Astrocyte (in vitro differentiated cells and primary cell): ENCODE measurements around the gene S100A12. TPM values are rescaled to one million over a fixed set of nuclear protein-coding genes. Genes with fewer than 3 reads are reported as not detected.

Experiments used
- DNase-seq: peaks from one replicate; pipeline ENCODE4 v3.0.0-alpha.2; 2010; ENCODE audit warnings: low read depth
- FAIRE-seq: peaks from 2 replicates; lab custom pipeline; 2011; peaks lifted over from hg19 to GRCh38; lab: Jason Lieb, UNC
- H2AFZ ChIP-seq: 2 replicates; pipeline ENCODE4 v1.6.0; 2012; ENCODE audit warnings: low read depth, low read length, inconsistent platforms
- H3K27ac ChIP-seq: 2 replicates; pipeline ENCODE4 v1.5.1; 2011; ENCODE audit warnings: low read depth, low read length, inconsistent platforms
- H3K27me3 ChIP-seq: 2 replicates; pipeline ENCODE4 v1.6.0; 2011; ENCODE audit warnings: low read length, inconsistent platforms; ENCODE audit not compliant: insufficient read depth
- H3K36me3 ChIP-seq: 2 replicates; pipeline ENCODE4 v1.5.1; 2011; ENCODE audit warnings: low read length, inconsistent platforms; ENCODE audit not compliant: insufficient read depth
- H3K4me1 ChIP-seq: 2 replicates; pipeline ENCODE4 v1.5.1; 2011; ENCODE audit warnings: low read length, inconsistent platforms; ENCODE audit not compliant: insufficient read depth
- H3K4me2 ChIP-seq: 2 replicates; pipeline ENCODE4 v1.6.0; 2012; ENCODE audit warnings: low read length, inconsistent platforms
- H3K4me3 ChIP-seq: 2 replicates; pipeline ENCODE4 v1.5.1; 2011; ENCODE audit warnings: low read depth, mild to moderate bottlenecking, low read length, inconsistent platforms; ENCODE audit not compliant: insufficient read depth
- H3K79me2 ChIP-seq: 2 replicates; pipeline ENCODE4 v1.6.0; 2012; ENCODE audit warnings: mild to moderate bottlenecking, low read length, inconsistent platforms; ENCODE audit not compliant: insufficient read depth
- H3K9ac ChIP-seq: 2 replicates; pipeline ENCODE4 v1.6.0; 2012; ENCODE audit warnings: mild to moderate bottlenecking, low read length, inconsistent platforms
- H3K9me3 ChIP-seq: 2 replicates; pipeline ENCODE4 v1.5.1; 2012; ENCODE audit warnings: low read depth, mild to moderate bottlenecking, low read length, inconsistent platforms; ENCODE audit not compliant: insufficient read depth
- H4K20me1 ChIP-seq: 2 replicates; pipeline ENCODE4 v1.6.0; 2012; ENCODE audit warnings: low read length, inconsistent platforms; ENCODE audit not compliant: insufficient read depth
- H3K27ac Mint-ChIP-seq: one replicate; pipeline ENCODE4 v1.8.0; 2021; ENCODE audit warnings: mild to moderate bottlenecking, mixed read lengths; ENCODE audit not compliant: unreplicated experiment
- H3K27me3 Mint-ChIP-seq: one replicate; pipeline ENCODE4 v1.8.0; 2021; ENCODE audit warnings: low read depth, mixed read lengths; ENCODE audit not compliant: unreplicated experiment
- H3K36me3 Mint-ChIP-seq: one replicate; pipeline ENCODE4 v1.8.0; 2021; ENCODE audit warnings: low read depth, mixed read lengths; ENCODE audit not compliant: unreplicated experiment
- H3K4me1 Mint-ChIP-seq: one replicate; pipeline ENCODE4 v1.8.0; 2021; ENCODE audit warnings: low read depth, mixed read lengths; ENCODE audit not compliant: unreplicated experiment
- H3K4me3 Mint-ChIP-seq: one replicate; pipeline ENCODE4 v1.8.0; 2021; ENCODE audit warnings: mild to moderate bottlenecking, moderate library complexity, mixed read lengths; ENCODE audit not compliant: unreplicated experiment
- H3K9me3 Mint-ChIP-seq: one replicate; pipeline ENCODE4 v1.8.0; 2021; ENCODE audit warnings: mild to moderate bottlenecking, mixed read lengths; ENCODE audit not compliant: unreplicated experiment
- EZH2 ChIP-seq: IDR thresholded peaks from 2 replicates; pipeline ENCODE4 v1.6.1; 2012; ENCODE audit warnings: mild to moderate bottlenecking, low read length, inconsistent platforms; ENCODE audit not compliant: insufficient read depth
- total RNA-seq: library from RNA; stranded (reverse); gene quantifications from 2 replicates; pipeline ENCODE4 v1.2.1, GENCODE V29; 2021
- TF ChIP-seq, protein P1 (sequence below): IDR thresholded peaks from 2 replicates; pipeline ENCODE4 v1.5.1; 2011; ENCODE audit warnings: low read depth, mild to moderate bottlenecking, inconsistent platforms, low read length, moderate library complexity; ENCODE audit not compliant: insufficient read depth

S100A12 gene
- total RNA-seq, 1 donor from 2014 or later: not detected

DNA sequence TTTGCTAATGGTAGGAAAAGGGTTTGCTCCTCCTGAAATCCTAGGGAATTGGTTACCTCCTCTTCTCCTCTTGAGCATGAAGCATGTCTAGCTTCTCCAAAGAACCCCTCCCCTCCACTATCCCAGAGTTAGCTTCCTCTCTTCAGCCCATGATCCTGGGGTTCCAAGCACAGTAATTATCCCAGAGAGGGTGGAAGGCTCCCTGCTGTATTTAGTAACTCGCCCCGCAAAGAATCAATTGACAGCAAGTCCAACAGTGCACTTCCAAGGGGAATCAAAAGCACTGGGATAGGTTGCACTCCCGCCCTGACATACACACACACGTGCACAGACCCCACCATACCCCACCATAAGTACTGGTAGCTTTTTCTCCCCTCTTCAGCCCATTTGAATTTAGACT, 12.4 kb upstream of the S100A12 start:
- H3K36me3 Mint-ChIP-seq: no peaks in the 10 kb centered on the region
- TF ChIP-seq, protein P1, sequence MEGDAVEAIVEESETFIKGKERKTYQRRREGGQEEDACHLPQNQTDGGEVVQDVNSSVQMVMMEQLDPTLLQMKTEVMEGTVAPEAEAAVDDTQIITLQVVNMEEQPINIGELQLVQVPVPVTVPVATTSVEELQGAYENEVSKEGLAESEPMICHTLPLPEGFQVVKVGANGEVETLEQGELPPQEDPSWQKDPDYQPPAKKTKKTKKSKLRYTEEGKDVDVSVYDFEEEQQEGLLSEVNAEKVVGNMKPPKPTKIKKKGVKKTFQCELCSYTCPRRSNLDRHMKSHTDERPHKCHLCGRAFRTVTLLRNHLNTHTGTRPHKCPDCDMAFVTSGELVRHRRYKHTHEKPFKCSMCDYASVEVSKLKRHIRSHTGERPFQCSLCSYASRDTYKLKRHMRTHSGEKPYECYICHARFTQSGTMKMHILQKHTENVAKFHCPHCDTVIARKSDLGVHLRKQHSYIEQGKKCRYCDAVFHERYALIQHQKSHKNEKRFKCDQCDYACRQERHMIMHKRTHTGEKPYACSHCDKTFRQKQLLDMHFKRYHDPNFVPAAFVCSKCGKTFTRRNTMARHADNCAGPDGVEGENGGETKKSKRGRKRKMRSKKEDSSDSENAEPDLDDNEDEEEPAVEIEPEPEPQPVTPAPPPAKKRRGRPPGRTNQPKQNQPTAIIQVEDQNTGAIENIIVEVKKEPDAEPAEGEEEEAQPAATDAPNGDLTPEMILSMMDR: no peak
- TF ChIP-seq EZH2: no peak
- no peaks in the 10 kb centered on the region for H3K9me3 Mint-ChIP-seq
- no peak overlapping the region for H3K27ac Mint-ChIP-seq
- no peaks in the 10 kb centered on the region for H3K4me1 Mint-ChIP-seq
- no peak overlapping the region for H3K4me3 Mint-ChIP-seq
- H2AFZ ChIP-seq: no peak overlapping the region
- peaks cover 47% of the 10 kb centered on the region for H3K27me3 Mint-ChIP-seq
- H3K79me2 ChIP-seq: no peaks in the 10 kb centered on the region
- no peaks in the 10 kb centered on the region for H3K27me3 ChIP-seq
- no peak overlapping the region for H3K9ac ChIP-seq
- no peak overlapping the region for H3K4me2 ChIP-seq
- no peaks in the 10 kb centered on the region for H4K20me1 ChIP-seq
- no peak overlapping the region for H3K27ac ChIP-seq
- H3K9me3 ChIP-seq: no peaks in the 10 kb centered on the region
- FAIRE-seq (no peak), DNase-seq (no peak)
- no peak overlapping the region for H3K4me3 ChIP-seq
- H3K36me3 ChIP-seq: no peaks in the 10 kb centered on the region
- H3K4me1 ChIP-seq: no peaks in the 10 kb centered on the region

DNA sequence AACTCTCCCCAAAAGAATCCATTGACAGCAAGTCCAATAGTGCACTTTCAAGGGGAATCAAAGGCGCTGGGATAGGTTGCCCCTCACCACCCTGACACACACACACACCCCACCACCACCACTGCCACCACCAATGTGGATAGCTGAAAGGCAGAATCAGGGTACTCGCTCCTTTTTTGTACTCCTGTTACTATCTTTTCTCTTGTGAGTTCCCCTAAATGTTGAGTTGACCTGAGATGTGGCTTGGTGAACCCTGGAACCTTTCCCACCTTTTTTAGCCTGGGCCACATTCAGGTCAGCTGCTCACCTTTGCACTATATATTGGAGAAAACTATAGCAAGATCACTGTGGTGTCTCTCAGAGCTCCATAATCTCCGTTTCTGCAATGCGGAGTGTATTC, 11.6 kb upstream of the S100A12 start:
- no peak overlapping the region for H3K27ac ChIP-seq
- Mint-ChIP-seq H3K27ac (no peak overlapping the region), H3K4me1 (no peaks in the 10 kb centered on the region), H3K27me3 (peaks cover 44% of the 10 kb centered on the region), H3K4me3 (no peak overlapping the region), H3K9me3 (peaks cover 1% of the 10 kb centered on the region), H3K36me3 (no peaks in the 10 kb centered on the region)
- TF ChIP-seq EZH2: no peak
- TF ChIP-seq, protein P1: no peak
- H3K4me2 ChIP-seq: no peak overlapping the region
- no peaks in the 10 kb centered on the region for H3K36me3 ChIP-seq
- H4K20me1 ChIP-seq: no peaks in the 10 kb centered on the region
- FAIRE-seq (no peak), DNase-seq (no peak)
- no peaks in the 10 kb centered on the region for H3K9me3 ChIP-seq
- H3K4me1 ChIP-seq: no peaks in the 10 kb centered on the region
- H3K9ac ChIP-seq: no peak overlapping the region
- no peak overlapping the region for H3K4me3 ChIP-seq
- H3K27me3 ChIP-seq: no peaks in the 10 kb centered on the region
- H2AFZ ChIP-seq: no peak overlapping the region
- no peaks in the 10 kb centered on the region for H3K79me2 ChIP-seq

DNA sequence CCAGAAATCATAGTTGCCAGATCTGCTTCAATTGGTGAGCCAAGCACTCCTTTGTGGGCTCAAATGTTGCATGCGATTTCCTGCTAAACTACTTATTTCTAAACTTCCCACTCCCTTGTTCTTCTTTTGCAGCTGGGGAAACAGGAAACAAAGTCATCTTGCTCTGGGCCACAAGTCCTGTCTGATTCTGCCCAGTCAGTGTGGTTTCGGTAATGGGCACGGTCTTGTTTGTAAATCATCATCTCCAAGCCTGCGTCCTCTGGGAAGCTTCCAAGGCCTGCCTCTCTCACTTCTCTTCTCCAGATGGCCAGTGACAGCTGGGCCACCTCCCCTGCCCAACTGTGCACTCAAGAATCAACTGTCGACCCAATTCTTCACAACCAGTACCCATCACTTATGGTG, 11.1 kb upstream of the S100A12 start:
- Mint-ChIP-seq H3K27ac (no peak overlapping the region), H3K9me3 (peaks cover 6% of the 10 kb centered on the region), H3K36me3 (no peaks in the 10 kb centered on the region), H3K27me3 (peaks cover 41% of the 10 kb centered on the region), H3K4me1 (no peaks in the 10 kb centered on the region), H3K4me3 (no peak overlapping the region)
- no peaks in the 10 kb centered on the region for H3K79me2 ChIP-seq
- DNase-seq (no peak), FAIRE-seq (no peak)
- H3K27me3 ChIP-seq: no peaks in the 10 kb centered on the region
- H3K4me1 ChIP-seq: no peaks in the 10 kb centered on the region
- no peak overlapping the region for H3K9ac ChIP-seq
- H3K4me3 ChIP-seq: no peak overlapping the region
- no peaks in the 10 kb centered on the region for H3K9me3 ChIP-seq
- no peak for TF ChIP-seq EZH2
- TF ChIP-seq, protein P1: no peak
- no peaks in the 10 kb centered on the region for H3K36me3 ChIP-seq
- no peak overlapping the region for H3K4me2 ChIP-seq
- H2AFZ ChIP-seq: no peak overlapping the region
- H4K20me1 ChIP-seq: no peaks in the 10 kb centered on the region
- H3K27ac ChIP-seq: no peak overlapping the region
